MM.1S (cell line): Measurements from ENCODE around the gene EGLN3.

ENCODE experiments used
- DNase-seq: peaks from one replicate; pipeline ENCODE4 v3.0.0-alpha.2; 2015
- H2AFZ ChIP-seq: fragments of 300-600 bp; sonication (generic); 2 replicates; pipeline ENCODE4 v1.6.0; 2016; ENCODE audit warnings: antibody characterized with exemption, low read length
- H3F3A ChIP-seq: fragments of 300-600 bp; sonication (generic); 2 replicates; pipeline ENCODE4 v1.6.1; 2016; ENCODE audit warnings: mild to moderate bottlenecking, antibody characterized with exemption, low read length, moderate library complexity, mixed read lengths; ENCODE audit not compliant: insufficient read depth
- H3K27ac ChIP-seq: fragments of 300-600 bp; sonication (generic); 2 replicates; pipeline ENCODE4 v1.5.1; 2016; ENCODE audit warnings: mild to moderate bottlenecking, low read length
- H3K27me3 ChIP-seq: fragments of 300-600 bp; sonication (generic); replicated peaks from 2 replicates; pipeline ENCODE4 v1.6.0; 2016; ENCODE audit warnings: low read length; ENCODE audit not compliant: insufficient read depth
- H3K36me3 ChIP-seq: fragments of 300-600 bp; sonication (generic); replicated peaks from 2 replicates; pipeline ENCODE4 v1.6.1; 2016; ENCODE audit warnings: mild to moderate bottlenecking, low read length, mixed read lengths; ENCODE audit not compliant: insufficient read depth
- H3K4me1 ChIP-seq: fragments of 300-600 bp; sonication (generic); 2 replicates; pipeline ENCODE4 v1.6.1; 2016; ENCODE audit warnings: low read length, mixed read lengths
- H3K4me2 ChIP-seq: fragments of 300-600 bp; sonication (generic); 2 replicates; pipeline ENCODE4 v1.6.0; 2016; ENCODE audit warnings: low read depth, low read length
- H3K4me3 ChIP-seq: fragments of 300-600 bp; sonication (generic); 2 replicates; pipeline ENCODE4 v1.5.1; 2016; ENCODE audit warnings: low read length, mixed read lengths
- H3K79me2 ChIP-seq: fragments of 300-600 bp; sonication (generic); 2 replicates; pipeline ENCODE4 v1.6.1; 2016; ENCODE audit warnings: mixed run types, low read length, mixed read lengths
- H3K9ac ChIP-seq: fragments of 300-600 bp; sonication (generic); 2 replicates; pipeline ENCODE4 v1.6.1; 2016; ENCODE audit warnings: low read length, mixed read lengths
- H3K9me2 ChIP-seq: fragments of 300-600 bp; sonication (generic); replicated peaks from 2 replicates; pipeline ENCODE4 v1.6.1; 2016; ENCODE audit warnings: mild to moderate bottlenecking, low read length, mixed read lengths; ENCODE audit not compliant: insufficient read depth
- H3K9me3 ChIP-seq: fragments of 300-600 bp; sonication (generic); replicated peaks from 2 replicates; pipeline ENCODE4 v1.6.1; 2016; ENCODE audit warnings: mild to moderate bottlenecking, low read length, mixed read lengths; ENCODE audit not compliant: insufficient read depth
- H4K20me1 ChIP-seq: fragments of 300-600 bp; sonication (generic); 2 replicates; pipeline ENCODE4 v1.6.1; 2016; ENCODE audit warnings: mild to moderate bottlenecking, low read length, moderate library complexity, mixed read lengths; ENCODE audit not compliant: insufficient read depth
- CTCF ChIP-seq: fragments of 300-600 bp; sonication (generic); IDR thresholded peaks from 2 replicates; pipeline ENCODE4 v1.5.1; 2016; ENCODE audit warnings: antibody characterized with exemption, low read length, mixed read lengths
- EZH2 ChIP-seq: fragments of 300-600 bp; sonication (generic); optimal IDR thresholded peaks from 2 replicates; pipeline ENCODE3; 2017; ENCODE audit warnings: low read depth, mild to moderate bottlenecking, antibody characterized with exemption, low read length, mixed read lengths
- EZH2phosphoT487 ChIP-seq: fragments of 300-600 bp; sonication (generic); IDR thresholded peaks from 2 replicates; pipeline ENCODE4 v1.6.1; 2018; ENCODE audit warnings: antibody characterized with exemption, low read length

The EGLN3 gene

GRCh38 chr14:33990790-33991189 is 39.9 kb upstream of the EGLN3 start:
- Histone ChIP-seq H3K79me2 (no peaks in the 10 kb centered on the region), H3K4me1 (no peaks in the 10 kb centered on the region), H4K20me1 (no peaks in the 10 kb centered on the region), H3K9ac (no peak overlapping the region), H3K4me3 (no peak overlapping the region), H3K27ac (no peak overlapping the region), H3K9me3 (no peaks in the 10 kb centered on the region), H3K36me3 (no peaks in the 10 kb centered on the region), H3F3A (no peaks in the 10 kb centered on the region), H3K4me2 (no peak overlapping the region), H2AFZ (no peak overlapping the region), H3K27me3 (no peaks in the 10 kb centered on the region), H3K9me2 (no peaks in the 10 kb centered on the region)
- TF ChIP-seq CTCF (no peak), EZH2 (no peak), EZH2phosphoT487 (no peak)
- no peak for DNase-seq

- Histone ChIP-seq H3K9me3 (no peaks in the 10 kb centered on the region), H3K4me3 (no peak overlapping the region), H4K20me1 (no peaks in the 10 kb centered on the region), H3K9me2 (no peaks in the 10 kb centered on the region), H3K36me3 (no peaks in the 10 kb centered on the region), H3K27ac (no peak overlapping the region), H3F3A (no peaks in the 10 kb centered on the region), H2AFZ (no peak overlapping the region), H3K4me1 (no peaks in the 10 kb centered on the region), H3K4me2 (no peak overlapping the region), H3K27me3 (no peaks in the 10 kb centered on the region), H3K9ac (no peak overlapping the region), H3K79me2 (no peaks in the 10 kb centered on the region)
- TF ChIP-seq EZH2phosphoT487: no peak
- TF ChIP-seq CTCF: no peak
- no peak for TF ChIP-seq EZH2
- no peak for DNase-seq
These were observed 36.7 kb upstream of the EGLN3 start for GRCh38 chr14:33987565-33988080.

GRCh38 chr14:33986804-33987203 is 35.9 kb upstream of the EGLN3 start:
- H3K36me3 ChIP-seq: no peaks in the 10 kb centered on the region
- no peaks in the 10 kb centered on the region for H3K9me2 ChIP-seq
- H3K4me1 ChIP-seq: no peaks in the 10 kb centered on the region
- no peaks in the 10 kb centered on the region for H3K9me3 ChIP-seq
- H3K27ac ChIP-seq: no peak overlapping the region
- TF ChIP-seq CTCF (no peak), EZH2 (no peak), EZH2phosphoT487 (no peak)
- no peaks in the 10 kb centered on the region for H4K20me1 ChIP-seq
- H3K4me3 ChIP-seq: no peak overlapping the region
- H3K79me2 ChIP-seq: no peaks in the 10 kb centered on the region
- no peak for DNase-seq
- no peak overlapping the region for H2AFZ ChIP-seq
- no peak overlapping the region for H3K9ac ChIP-seq
- no peaks in the 10 kb centered on the region for H3F3A ChIP-seq
- no peak overlapping the region for H3K4me2 ChIP-seq
- no peaks in the 10 kb centered on the region for H3K27me3 ChIP-seq
